OCI-LY1 (cell line): Measurements from ENCODE around the gene TMEM184A.

Experiments
- EZH2 ChIP-seq: fragments of 200-600 bp; sonication (generic), shearing (Covaris generic); IDR thresholded peaks from 2 replicates; pipeline ENCODE4 v1.8.0; 2017; ENCODE audit warnings: borderline replicate concordance, mixed run types, mild to moderate bottlenecking, antibody characterized with exemption, low read length, moderate library complexity, mixed read lengths
- TF ChIP-seq, protein P1 (sequence below): fragments of 200-600 bp; sonication (generic), shearing (Covaris generic); IDR thresholded peaks from 2 replicates; pipeline ENCODE4 v1.5.1; 2017; ENCODE audit warnings: mild to moderate bottlenecking, antibody characterized with exemption, low read length, moderate library complexity, mixed read lengths

DNA sequence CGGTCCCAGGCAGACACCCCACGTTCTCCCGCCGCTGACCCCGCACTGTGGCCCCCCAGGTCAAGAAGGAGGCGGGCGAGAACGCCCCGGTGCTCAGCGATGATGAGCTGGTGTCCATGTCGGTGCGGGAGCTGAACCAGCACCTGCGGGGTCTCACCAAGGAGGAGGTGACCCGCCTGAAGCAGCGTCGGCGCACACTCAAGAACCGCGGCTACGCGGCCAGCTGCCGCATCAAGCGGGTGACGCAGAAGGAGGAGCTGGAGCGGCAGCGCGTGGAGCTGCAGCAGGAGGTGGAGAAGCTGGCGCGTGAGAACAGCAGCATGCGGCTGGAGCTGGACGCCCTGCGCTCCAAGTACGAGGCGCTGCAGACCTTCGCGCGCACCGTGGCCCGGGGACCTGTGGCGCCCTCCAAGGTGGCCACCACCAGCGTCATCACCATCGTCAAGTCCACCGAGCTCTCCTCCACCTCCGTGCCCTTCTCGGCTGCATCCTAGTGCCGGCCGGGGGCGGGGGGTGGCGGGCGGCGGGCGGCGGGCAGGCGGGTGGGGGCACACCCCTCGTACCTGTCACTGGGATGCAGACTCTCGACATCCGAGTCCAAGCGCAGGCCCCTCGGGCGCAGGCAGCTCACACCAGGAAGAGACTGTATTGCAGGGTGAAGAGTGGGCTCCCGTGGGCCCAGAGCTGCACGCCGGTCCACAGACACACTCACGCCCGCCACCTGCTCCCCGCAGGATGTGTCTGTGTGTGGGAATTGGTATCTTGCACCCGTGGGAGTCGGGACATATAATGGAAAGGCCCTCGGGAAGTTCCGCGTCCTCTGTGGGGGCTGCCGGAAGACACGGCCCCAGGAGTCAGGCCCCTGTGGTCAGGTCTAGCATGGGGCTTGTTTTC, 15.9 kb downstream of the TMEM184A start:
- TF ChIP-seq, protein P1, sequence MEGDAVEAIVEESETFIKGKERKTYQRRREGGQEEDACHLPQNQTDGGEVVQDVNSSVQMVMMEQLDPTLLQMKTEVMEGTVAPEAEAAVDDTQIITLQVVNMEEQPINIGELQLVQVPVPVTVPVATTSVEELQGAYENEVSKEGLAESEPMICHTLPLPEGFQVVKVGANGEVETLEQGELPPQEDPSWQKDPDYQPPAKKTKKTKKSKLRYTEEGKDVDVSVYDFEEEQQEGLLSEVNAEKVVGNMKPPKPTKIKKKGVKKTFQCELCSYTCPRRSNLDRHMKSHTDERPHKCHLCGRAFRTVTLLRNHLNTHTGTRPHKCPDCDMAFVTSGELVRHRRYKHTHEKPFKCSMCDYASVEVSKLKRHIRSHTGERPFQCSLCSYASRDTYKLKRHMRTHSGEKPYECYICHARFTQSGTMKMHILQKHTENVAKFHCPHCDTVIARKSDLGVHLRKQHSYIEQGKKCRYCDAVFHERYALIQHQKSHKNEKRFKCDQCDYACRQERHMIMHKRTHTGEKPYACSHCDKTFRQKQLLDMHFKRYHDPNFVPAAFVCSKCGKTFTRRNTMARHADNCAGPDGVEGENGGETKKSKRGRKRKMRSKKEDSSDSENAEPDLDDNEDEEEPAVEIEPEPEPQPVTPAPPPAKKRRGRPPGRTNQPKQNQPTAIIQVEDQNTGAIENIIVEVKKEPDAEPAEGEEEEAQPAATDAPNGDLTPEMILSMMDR, result no peak
- no peak for TF ChIP-seq EZH2
